T-helper 1 cell treated with Interleukin-12 subunit alpha and Interleukin-12 subunit beta and Interleukin-4 antibody, amounts not matched to agents 30 μg/mL and 1 μg/mL, for 36 hours (primary cell): ENCODE measurements around the gene LRRC4C.
"Not testable (repeated sequence)": the region's sequence is repeated elsewhere in the genome, so short reads cannot be mapped to it uniquely, and the experiment has no call there.

Experiments
- H3K27ac Mint-ChIP-seq: one replicate; pipeline ENCODE4 v1.8.0; 2021; ENCODE audit warnings: mild to moderate bottlenecking, mixed read lengths
- H3K27me3 Mint-ChIP-seq: one replicate; pipeline ENCODE4 v1.8.0; 2021; ENCODE audit warnings: low read depth, mixed read lengths
- H3K36me3 Mint-ChIP-seq: one replicate; pipeline ENCODE4 v1.8.0; 2021; ENCODE audit warnings: low read depth, mixed read lengths
- H3K4me1 Mint-ChIP-seq: one replicate; pipeline ENCODE4 v1.8.0; 2021; ENCODE audit warnings: low read depth, mixed read lengths
- H3K4me3 Mint-ChIP-seq: one replicate; pipeline ENCODE4 v1.8.0; 2021; ENCODE audit warnings: mild to moderate bottlenecking, moderate library complexity, mixed read lengths
- H3K9me3 Mint-ChIP-seq: one replicate; pipeline ENCODE4 v1.8.0; 2021; ENCODE audit warnings: mixed read lengths

The LRRC4C gene

GRCh38 chr11:41051919-41052635, 407.4 kb downstream of the LRRC4C start:
- H3K9me3 Mint-ChIP-seq = peaks cover 14% of the 10 kb centered on the region
- H3K4me1 Mint-ChIP-seq = no peaks in the 10 kb centered on the region
- no peaks in the 10 kb centered on the region for H3K36me3 Mint-ChIP-seq
- H3K27ac Mint-ChIP-seq = no peak overlapping the region
- no peak overlapping the region for H3K4me3 Mint-ChIP-seq
- no peaks in the 10 kb centered on the region for H3K27me3 Mint-ChIP-seq

GRCh38 chr11:41050791-41051190, 408.7 kb downstream of the LRRC4C start:
- no peaks in the 10 kb centered on the region for H3K4me1 Mint-ChIP-seq

GRCh38 chr11:41047229-41047628, 412.2 kb downstream of the LRRC4C start:
- Mint-ChIP-seq H3K4me3 (no peak overlapping the region), H3K27me3 (no peaks in the 10 kb centered on the region), H3K9me3 (peaks cover 12% of the 10 kb centered on the region), H3K27ac (no peak overlapping the region), H3K36me3 (no peaks in the 10 kb centered on the region), H3K4me1 (no peaks in the 10 kb centered on the region)

More at GRCh38 chr11:41050791-41051190, 408.7 kb downstream of the LRRC4C start:
- peaks cover 9% of the 10 kb centered on the region for H3K9me3 Mint-ChIP-seq
- no peaks in the 10 kb centered on the region for H3K36me3 Mint-ChIP-seq
- H3K27ac Mint-ChIP-seq = no peak overlapping the region
- no peak overlapping the region for H3K4me3 Mint-ChIP-seq
- no peaks in the 10 kb centered on the region for H3K27me3 Mint-ChIP-seq

- Mint-ChIP-seq H3K4me3 (no peak overlapping the region), H3K4me1 (no peaks in the 10 kb centered on the region), H3K27ac (no peak overlapping the region), H3K9me3 (peaks cover 21% of the 10 kb centered on the region), H3K36me3 (no peaks in the 10 kb centered on the region), H3K27me3 (no peaks in the 10 kb centered on the region)
Measured at GRCh38 chr11:41045266-41045665, 414.2 kb downstream of the LRRC4C start.

- Mint-ChIP-seq H3K27ac (no peak overlapping the region), H3K9me3 (peaks cover 21% of the 10 kb centered on the region), H3K36me3 (no peaks in the 10 kb centered on the region), H3K4me3 (no peak overlapping the region), H3K27me3 (no peaks in the 10 kb centered on the region), H3K4me1 (no peaks in the 10 kb centered on the region)
Measured at GRCh38 chr11:41044747-41045146, 414.7 kb downstream of the LRRC4C start.

- H3K27ac Mint-ChIP-seq = no peak overlapping the region
- H3K36me3 Mint-ChIP-seq = no peaks in the 10 kb centered on the region
- H3K27me3 Mint-ChIP-seq = no peaks in the 10 kb centered on the region
- no peak overlapping the region for H3K4me3 Mint-ChIP-seq
- H3K4me1 Mint-ChIP-seq = no peaks in the 10 kb centered on the region
- peaks cover 34% of the 10 kb centered on the region for H3K9me3 Mint-ChIP-seq
Measured at GRCh38 chr11:41042688-41043087, 416.8 kb downstream of the LRRC4C start.

- Mint-ChIP-seq H3K4me3 (no peak overlapping the region), H3K27ac (no peak overlapping the region), H3K36me3 (no peaks in the 10 kb centered on the region), H3K27me3 (no peaks in the 10 kb centered on the region), H3K9me3 (peaks cover 36% of the 10 kb centered on the region), H3K4me1 (no peaks in the 10 kb centered on the region)
Measured at GRCh38 chr11:41040474-41040873, 419.0 kb downstream of the LRRC4C start.

GRCh38 chr11:41039592-41039991, 419.9 kb downstream of the LRRC4C start:
- Mint-ChIP-seq H3K9me3 (peaks cover 34% of the 10 kb centered on the region), H3K4me1 (no peaks in the 10 kb centered on the region), H3K4me3 (no peak overlapping the region), H3K36me3 (no peaks in the 10 kb centered on the region), H3K27ac (no peak overlapping the region), H3K27me3 (no peaks in the 10 kb centered on the region)

GRCh38 chr11:41031551-41032060, 427.8 kb downstream of the LRRC4C start:
- Mint-ChIP-seq H3K27me3 (no peaks in the 10 kb centered on the region), H3K9me3 (peaks cover 4% of the 10 kb centered on the region), H3K4me3 (no peak overlapping the region), H3K4me1 (no peaks in the 10 kb centered on the region), H3K36me3 (no peaks in the 10 kb centered on the region), H3K27ac (no peak overlapping the region)

- Mint-ChIP-seq H3K4me3 (no peak overlapping the region), H3K36me3 (no peaks in the 10 kb centered on the region), H3K27ac (no peak overlapping the region), H3K4me1 (no peaks in the 10 kb centered on the region), H3K9me3 (peaks cover 20% of the 10 kb centered on the region), H3K27me3 (no peaks in the 10 kb centered on the region)
Measured at GRCh38 chr11:41020259-41020658, 439.2 kb downstream of the LRRC4C start.

- not testable (repeated sequence) for H3K4me1 Mint-ChIP-seq, H3K4me3 Mint-ChIP-seq, H3K27me3 Mint-ChIP-seq, H3K27ac Mint-ChIP-seq, H3K36me3 Mint-ChIP-seq
- H3K9me3 Mint-ChIP-seq = peaks cover 16% of the 10 kb centered on the region
Measured at GRCh38 chr11:41019666-41020065, 439.8 kb downstream of the LRRC4C start.

- no peak overlapping the region for H3K27ac Mint-ChIP-seq
- no peaks in the 10 kb centered on the region for H3K4me1 Mint-ChIP-seq
- H3K4me3 Mint-ChIP-seq = no peak overlapping the region
- H3K9me3 Mint-ChIP-seq = peaks cover 13% of the 10 kb centered on the region
- no peaks in the 10 kb centered on the region for H3K27me3 Mint-ChIP-seq
- H3K36me3 Mint-ChIP-seq = no peaks in the 10 kb centered on the region
Measured at GRCh38 chr11:41018224-41018623, 441.2 kb downstream of the LRRC4C start.

GRCh38 chr11:41010361-41011050, 448.9 kb downstream of the LRRC4C start:
- peaks cover 15% of the 10 kb centered on the region for H3K9me3 Mint-ChIP-seq
- no peak overlapping the region for H3K4me3 Mint-ChIP-seq
- no peaks in the 10 kb centered on the region for H3K27me3 Mint-ChIP-seq
- no peaks in the 10 kb centered on the region for H3K4me1 Mint-ChIP-seq
- H3K36me3 Mint-ChIP-seq = no peaks in the 10 kb centered on the region
- H3K27ac Mint-ChIP-seq = no peak overlapping the region

GRCh38 chr11:41005986-41006385, 453.5 kb downstream of the LRRC4C start:
- Mint-ChIP-seq H3K27ac (no peak overlapping the region), H3K27me3 (no peaks in the 10 kb centered on the region), H3K36me3 (no peaks in the 10 kb centered on the region), H3K4me1 (no peaks in the 10 kb centered on the region), H3K9me3 (peaks cover 22% of the 10 kb centered on the region), H3K4me3 (no peak overlapping the region)
